Measurements from ENCODE around the gene CHD6.

- TF ChIP-seq POLR2AphosphoS5 (IDR thresholded peaks at IDR 0.05; ENCODE audit: low read depth): no peak
- TF ChIP-seq CTCF (IDR thresholded peaks at IDR 0.05; ENCODE audit: insufficient read depth, low read length): no peak
- TF ChIP-seq GABPA (IDR thresholded peaks at IDR 0.05; ENCODE audit: low read depth): no peak
Measured at GRCh38 chr20:41358230-41358629, 259.9 kb downstream of the CHD6 start.
